NCI-H748 (cell line): ENCODE data around the gene POLR2J.

Experiments used
- DNase-seq: peaks from one replicate; lab custom pipeline; 2025; ENCODE audit not compliant: unreplicated experiment; lab: John Stamatoyannopoulos, UW

POLR2J gene

DNA sequence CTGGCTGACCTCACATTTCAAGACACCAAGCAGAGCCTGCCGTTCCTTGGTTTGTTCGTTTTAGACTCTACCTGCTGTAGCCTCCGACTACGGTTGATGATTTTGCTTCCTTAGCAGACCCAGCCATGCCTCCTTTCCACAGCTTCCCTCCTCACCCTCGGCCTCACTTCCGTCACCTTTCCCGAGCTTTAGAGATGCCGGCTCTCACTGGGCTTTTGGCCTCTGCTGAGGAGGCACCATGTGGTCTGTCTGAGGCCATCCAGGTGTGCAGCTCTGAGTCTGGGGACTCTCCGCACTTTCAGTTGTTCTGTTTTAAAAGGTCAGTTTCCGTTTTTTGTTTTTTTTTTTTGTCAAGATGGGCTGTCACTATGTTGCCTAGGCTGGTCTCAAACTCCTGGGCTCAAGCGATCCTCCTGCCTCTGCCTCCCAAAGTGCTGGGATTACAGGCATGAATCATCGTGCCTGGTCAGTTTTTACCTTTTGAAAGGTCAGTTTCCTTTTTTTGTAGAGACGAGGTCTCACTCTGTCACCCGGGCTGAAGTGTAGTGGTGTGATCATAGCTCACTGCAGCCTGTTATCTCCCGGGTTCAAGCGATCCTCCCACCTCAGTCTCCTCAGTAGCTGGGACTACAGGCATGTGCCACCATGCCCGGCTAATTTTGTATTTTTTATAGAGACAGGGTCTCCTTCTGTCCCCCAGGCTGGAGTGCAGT, 33.6 kb downstream of the POLR2J start:
- no peak for DNase-seq

DNA sequence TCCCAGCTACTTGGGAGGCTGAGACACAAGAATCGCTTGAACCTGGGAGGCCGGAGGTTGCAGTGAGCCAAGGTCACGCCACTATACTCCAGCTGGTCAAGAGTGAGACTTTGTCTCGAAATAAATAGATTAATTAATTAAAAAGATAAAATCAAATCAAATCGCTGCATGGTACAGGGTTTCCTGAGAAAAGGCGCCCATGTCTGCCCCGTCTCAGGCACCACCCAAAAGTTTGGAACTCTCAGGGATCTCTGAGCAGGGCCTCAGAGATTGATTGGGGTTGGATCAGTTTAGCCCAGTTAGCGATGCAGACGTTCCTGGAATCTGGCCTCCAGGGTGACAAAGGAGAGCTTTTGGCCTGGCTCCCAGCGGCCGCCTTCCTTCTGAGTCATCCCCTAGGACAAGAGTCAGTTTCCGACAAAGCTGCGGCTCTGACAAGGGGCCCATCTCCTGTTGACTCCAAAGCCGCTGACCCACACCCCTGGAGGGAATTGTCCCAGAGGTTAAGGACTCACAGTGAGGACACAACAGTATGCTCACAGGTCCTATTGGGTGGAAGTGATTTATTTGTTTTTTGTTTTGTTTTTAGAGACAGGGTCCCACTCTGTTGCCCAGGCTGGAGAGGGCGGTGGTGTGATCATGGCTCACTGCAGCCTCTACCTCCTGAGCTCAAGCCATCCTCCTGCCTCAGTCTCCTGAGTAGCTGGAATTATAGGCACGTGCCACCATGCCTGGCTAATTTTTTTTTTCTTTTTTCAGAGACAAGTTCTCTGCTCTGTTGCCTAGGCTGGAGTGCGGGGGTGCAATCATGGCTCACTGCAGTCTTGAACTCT, 38.5 kb downstream of the POLR2J start:
- no peak for DNase-seq

DNA sequence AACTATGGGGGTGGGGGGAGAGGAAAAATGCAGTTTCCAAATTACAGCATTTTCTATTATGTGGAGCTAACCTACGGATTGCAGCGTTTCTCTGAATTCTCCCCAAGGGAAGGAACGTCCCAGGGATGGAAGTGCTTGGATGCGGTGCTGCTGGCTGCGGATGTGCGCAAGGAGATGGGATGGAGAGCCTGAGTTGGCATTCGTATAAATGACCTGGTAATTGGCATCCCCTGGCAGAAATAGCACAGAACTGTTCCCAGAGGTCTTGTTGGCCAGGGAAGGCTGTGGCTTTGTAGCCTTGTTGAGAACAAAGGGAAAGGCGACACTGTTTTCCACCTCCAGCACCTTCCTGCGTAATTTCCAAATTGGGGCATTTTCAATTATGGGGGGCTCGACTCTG, 42.6 kb downstream of the POLR2J start:
- no peak for DNase-seq

DNA sequence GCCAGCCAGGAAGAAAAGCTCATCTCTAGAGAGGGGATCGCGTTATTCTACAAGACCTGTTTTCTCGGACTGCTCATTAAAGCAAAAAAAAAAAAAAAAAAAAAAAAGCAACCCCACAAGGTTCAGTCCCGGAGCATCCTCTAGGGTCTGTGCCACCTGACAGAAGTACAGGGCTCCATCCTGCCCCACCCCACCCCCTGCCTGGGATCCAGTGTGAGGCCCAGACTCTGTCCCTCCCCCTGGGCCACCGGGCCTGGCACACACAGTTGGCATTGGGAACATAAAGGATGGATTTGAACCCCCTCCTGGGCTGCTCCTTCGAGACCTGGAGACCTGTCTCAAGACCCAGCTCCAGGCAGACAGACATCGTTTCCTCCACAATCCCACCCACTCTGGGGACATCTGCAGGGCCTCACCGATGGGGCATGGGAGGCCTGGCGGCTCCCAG, 44.7 kb downstream of the POLR2J start:
- peak; percentile 52 for DNase-seq

DNA sequence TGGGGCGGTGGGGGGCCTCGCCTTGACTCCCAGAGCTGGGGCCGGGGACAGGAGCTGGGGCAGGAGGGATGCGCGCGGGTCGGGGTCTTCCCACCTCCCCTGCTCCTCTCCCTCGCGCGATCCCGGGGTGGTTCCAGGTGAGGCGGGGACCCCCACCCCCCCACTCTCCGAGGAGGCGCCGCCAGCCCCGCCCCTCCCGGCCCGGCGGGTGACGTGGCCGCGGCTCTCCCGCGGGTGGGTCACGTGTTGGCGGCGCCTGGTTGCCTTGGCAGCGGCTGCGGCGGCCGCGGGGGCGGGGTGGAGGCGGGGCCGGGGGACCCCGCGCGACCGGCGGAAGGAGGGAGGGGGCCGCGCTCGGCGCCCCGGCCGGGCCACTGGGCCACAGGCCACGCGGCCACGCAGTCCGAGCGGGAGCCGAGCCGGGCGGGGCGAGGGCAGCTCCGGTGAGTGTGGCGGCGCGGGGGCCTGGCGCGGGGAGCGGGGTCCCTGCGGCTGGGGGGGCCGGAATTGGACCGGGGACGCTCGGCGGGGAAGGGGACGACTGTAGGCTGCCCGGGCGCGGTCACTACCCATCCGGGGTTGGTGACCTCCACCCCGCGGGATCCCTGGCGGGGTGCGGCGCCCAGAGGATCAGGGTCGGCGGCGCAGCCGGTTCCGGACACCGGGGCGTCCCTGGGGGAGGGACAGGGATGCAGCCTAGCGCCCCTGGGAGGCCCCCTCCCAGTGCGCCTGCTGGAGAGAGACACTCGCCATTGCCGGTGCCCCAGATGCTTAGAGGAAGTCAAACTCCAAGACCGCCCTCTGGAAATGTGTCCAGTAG, 45.3 kb downstream of the POLR2J start, which contains the start of gene ORAI2:
Gene ORAI2 (plus strand): TSS at position 357 of the 820 bp plus-strand sequence. CDS start 5,382 bp downstream, outside the sequence.
- peak; percentile 82 for DNase-seq

DNA sequence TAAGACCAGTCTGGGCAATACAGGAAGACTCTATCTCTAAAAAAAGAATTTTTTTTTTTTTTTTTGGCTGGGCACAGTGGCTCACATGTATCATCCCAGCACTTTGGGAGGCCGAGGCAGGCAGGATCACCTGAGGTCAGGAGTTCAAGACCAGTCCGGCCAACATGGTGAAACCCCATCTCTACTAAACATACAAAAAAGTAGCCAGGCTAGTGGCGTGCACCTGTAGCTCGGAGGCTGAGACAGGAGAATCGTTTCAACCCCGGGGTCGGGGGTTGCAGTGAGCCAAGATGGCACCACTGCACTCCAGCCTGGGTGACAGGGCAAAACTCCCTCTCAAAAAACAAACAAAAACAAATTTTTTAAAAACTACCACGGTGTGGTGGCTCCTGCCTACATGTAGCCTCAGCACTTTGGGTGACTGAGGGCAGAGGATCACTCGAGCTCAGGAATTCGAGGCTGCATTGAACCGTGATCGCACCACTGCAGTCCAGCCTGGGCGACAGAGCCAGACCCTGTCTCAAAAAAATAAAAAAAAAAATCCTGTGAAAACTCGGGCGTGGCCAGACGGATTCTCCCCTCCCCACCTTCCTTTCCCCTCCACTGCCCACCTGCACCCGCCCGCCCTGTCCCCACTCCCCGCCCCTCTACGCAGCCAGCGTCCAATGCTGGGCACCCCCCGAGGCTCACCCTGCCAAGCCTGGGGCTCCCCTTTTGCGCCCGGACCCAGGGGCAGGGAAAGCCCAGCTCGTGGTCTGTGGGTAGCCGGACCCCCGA, 46.1 kb downstream of the POLR2J start:
- peak; percentile 58 for DNase-seq

DNA sequence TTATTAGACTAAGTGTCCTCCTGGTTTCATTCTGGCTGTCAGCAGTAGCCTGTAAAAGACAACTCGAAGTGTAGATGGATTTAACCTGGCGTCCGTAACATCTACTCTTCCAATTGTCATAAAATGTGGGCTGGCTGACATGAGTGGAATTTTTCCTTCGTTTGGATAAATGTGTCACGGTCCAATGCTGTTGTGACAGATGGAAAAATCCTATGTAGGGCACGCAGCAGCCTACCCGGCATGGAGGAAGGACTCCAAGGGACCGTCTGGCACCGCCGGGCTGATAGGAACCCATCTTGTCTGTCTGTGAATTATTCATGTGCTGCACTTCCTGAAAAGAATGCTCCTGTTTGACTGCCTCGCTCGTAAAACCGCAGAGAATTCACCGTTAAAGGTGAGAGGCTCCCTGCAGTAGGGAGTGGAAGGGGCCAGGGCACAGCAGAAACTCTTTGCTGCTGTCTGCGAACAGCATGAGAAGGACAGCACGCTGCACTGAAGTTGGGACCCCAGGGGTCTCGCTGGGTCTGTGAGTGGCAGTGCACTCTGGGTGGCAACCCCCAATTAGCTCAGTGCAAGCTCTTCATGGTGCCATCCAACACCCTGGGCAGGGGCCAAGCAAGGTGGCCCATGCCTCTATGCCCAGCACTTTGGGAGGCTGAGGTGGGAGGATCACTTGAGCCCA, 47.0 kb downstream of the POLR2J start:
- peak; percentile 21 for DNase-seq

DNA sequence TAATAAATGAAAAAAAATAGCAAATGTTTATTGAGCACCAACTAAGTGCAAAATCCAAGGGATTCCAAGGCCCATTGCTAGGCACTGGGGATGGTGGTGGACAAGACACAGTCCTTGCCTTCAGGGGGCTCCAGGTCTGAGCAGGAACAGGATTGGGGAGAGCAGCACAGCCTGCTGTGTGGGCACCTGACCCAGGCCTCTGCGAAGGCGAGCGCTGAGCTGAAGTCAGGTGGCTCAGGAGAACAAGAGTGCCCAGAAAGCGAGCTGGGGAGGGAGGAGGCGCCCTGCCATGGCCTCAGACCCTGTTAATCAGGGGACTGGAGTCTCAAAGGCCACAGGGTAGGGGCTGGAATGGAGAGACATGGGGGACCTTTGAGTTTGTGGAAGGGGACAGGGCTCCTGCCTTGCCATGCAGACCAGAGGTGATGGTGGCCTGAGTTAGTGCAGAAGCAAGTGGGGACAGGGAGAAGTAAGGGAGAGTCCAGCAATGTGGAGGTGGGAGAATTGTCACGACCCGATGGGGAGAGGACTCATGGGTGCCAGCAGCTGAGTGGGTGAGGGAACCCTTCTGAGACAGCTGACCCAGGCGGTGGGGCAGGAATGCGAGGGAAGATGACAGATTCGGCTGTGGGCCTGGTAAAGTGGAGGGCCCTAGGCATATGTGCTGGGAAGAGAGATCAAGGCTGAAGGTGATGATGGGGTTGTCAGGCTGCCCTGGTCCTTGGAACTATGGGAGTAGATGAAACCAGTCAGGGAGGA, 49.4 kb downstream of the POLR2J start:
- DNase-seq = no peak

DNA sequence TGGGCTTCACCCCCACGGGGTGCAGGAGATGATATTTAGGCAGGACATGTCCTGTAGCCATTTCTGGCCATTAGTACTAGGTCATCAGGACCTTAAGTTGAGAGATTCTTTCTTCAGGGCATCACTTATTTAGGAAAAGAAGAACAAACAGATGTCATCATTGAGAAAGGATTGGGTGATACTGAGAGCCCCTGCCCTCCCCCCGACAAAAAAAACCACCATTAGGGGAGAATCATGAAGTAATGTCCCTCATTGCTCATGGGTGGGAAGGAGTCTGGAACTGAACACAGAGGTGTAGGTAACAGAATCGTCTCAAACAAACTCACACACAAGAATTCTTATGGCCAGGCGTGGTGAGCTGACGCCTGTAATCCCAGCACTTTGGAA, 51.7 kb downstream of the POLR2J start:
- DNase-seq = no peak

DNA sequence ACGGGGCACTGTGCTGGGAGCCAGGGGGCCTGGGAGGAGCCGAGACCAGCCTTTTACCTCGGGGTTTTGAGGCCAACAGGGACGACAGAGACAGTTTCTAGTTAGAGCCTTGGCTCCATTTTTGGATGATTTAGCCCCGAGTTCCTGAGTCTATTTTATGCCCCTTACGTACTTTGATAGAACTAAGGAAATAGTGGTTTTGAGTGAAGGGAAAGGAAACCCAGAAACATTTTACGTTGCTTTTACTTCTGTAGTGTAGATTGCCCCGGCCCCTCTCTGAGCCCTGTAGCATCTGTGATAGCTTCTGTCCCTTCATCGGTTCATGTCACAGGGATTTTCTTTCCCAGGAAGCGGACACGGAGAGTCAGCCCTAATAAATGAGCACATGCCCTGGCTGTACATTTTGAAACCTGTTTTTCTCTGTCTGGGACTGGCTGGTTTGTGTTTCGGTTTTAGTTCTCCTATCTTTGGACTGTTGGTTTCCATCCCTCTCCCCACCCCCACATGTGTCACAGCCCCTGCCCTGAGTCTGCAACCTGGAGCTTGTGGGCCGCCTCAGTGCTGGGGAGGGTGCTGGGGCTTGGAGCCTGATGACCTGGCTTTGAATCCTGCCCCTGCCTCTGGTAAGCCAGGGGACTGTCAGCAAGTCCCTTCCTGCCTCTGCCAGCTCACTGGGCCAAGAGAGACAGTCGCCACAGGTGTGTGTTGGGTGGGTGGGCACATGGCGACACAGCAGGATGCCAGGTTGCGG, 52.3 kb downstream of the POLR2J start:
- DNase-seq = no peak

DNA sequence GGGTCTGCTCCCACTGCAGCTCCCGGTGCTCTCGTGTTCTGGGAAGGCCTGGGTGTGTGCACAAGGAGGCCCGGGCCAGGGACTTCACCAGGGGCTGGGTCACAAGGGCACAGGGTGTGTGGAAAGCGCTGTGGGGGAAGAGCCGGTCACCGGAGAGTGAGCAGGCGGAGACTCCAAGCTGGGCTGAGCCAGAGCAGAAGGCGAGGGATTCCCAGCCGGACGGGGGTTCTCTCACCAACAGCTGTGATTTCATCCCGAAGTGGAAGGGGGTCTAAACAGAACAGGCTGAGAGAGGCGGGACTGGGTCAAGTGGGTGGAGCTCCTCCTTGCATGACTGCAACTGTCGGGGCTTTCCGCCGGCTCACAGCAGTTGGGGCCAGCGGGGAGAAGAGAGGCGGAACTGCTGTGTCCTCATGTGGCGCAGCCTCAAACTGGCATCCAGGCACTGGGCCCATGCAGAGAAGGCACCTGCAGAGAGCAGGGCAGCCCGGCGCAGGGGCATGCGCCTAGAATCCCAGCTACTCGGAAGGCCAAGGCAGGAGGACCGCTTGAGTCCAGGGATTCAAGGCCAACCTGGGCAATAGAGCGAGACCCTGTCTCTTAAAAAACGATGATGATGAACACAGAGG, 53.0 kb downstream of the POLR2J start:
- no peak for DNase-seq

DNA sequence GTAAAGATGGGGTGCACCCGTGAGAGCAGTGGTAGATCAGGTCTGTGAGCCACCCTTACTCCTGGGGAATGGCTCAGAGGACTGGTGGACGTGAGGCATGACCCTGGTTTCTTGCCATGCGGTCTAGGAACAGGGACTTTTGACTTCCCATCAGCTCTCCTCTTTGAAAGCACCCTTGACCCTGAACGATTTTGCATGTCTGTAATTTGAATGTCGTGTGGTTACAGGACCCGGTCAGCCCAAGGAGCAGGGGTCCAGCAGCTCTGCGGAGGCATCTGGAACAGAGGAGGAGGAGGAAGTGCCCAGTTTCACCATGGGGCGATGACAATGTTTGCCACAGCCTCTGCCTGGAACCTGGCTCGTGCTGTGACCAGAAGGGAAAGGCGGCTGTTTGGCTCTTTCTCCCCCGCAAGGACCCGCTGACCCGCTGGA, 53.9 kb downstream of the POLR2J start:
- DNase-seq = no peak

DNA sequence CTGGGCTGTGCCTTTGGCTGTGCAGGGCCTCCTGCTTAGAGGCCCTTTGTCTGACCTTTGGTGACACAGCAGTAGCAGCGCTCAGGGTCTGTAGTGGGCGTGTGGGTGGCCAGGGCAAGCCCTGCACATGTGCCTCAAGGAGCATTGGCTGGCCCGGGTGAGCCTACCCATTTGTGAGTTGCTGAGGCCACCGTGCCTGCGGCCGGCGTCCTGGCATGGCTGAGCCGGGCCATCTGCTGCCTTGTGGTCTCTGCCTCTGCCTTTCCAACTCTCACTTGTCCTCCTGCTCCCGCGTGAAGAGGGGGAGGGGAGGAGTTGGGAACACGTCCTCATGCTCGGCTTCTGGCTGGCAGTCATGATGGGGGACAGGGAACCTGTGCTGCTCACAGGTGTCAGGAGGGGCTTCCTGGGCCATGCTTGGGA, 54.6 kb downstream of the POLR2J start:
- DNase-seq = no peak
